ENCODE measurements around the gene METTL24.
"Not testable (repeated sequence)": the region's sequence is repeated elsewhere in the genome, so short reads cannot be mapped to it uniquely, and the experiment has no call there.

DNA sequence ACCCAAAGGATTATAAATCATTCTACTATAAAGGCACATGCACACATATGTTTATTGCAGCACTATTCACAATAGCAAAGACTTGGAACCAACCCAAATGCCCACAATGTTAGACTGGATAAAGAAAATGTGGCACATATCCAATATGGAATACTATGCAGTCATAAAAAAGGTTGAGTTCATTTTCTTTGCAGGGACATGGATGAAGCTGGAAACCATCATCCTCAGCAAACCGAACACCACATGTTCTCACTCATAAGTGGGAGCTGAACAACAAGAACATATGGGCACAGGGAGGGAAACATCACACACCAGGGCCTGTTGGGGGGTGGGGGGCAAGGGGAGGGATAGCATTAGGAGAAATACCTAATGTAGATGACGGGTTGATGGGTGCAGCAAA, 52.3 kb downstream of the METTL24 start:
- TF ChIP-seq EZH2phosphoT487 (IDR thresholded peaks at IDR 0.05) = not testable (repeated sequence)
- TF ChIP-seq, protein P1, sequence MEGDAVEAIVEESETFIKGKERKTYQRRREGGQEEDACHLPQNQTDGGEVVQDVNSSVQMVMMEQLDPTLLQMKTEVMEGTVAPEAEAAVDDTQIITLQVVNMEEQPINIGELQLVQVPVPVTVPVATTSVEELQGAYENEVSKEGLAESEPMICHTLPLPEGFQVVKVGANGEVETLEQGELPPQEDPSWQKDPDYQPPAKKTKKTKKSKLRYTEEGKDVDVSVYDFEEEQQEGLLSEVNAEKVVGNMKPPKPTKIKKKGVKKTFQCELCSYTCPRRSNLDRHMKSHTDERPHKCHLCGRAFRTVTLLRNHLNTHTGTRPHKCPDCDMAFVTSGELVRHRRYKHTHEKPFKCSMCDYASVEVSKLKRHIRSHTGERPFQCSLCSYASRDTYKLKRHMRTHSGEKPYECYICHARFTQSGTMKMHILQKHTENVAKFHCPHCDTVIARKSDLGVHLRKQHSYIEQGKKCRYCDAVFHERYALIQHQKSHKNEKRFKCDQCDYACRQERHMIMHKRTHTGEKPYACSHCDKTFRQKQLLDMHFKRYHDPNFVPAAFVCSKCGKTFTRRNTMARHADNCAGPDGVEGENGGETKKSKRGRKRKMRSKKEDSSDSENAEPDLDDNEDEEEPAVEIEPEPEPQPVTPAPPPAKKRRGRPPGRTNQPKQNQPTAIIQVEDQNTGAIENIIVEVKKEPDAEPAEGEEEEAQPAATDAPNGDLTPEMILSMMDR (IDR thresholded peaks at IDR 0.05) = not testable (repeated sequence)
